NCI-H82 treated with DMSO at 0.1 percent for 48 hours (cell line): Measurements from ENCODE around the gene NCKAP5.
"Not testable (repeated sequence)": the region's sequence is repeated elsewhere in the genome, so short reads cannot be mapped to it uniquely, and the experiment has no call there.

ENCODE experiments used
- DNase-seq: peaks from one replicate; lab custom pipeline; 2025; ENCODE audit not compliant: unreplicated experiment; lab: John Stamatoyannopoulos, UW

Gene NCKAP5

GRCh38 chr2:133470446-133470845, 97.8 kb downstream of the NCKAP5 start:
- not testable (repeated sequence) for DNase-seq

- DNase-seq: no peak
These were observed 105.5 kb downstream of the NCKAP5 start for GRCh38 chr2:133462811-133463210.

- no peak for DNase-seq
These were observed 106.8 kb downstream of the NCKAP5 start for GRCh38 chr2:133461484-133461883.

- no peak for DNase-seq
These were observed 108.7 kb downstream of the NCKAP5 start for GRCh38 chr2:133459590-133459989.

GRCh38 chr2:133458280-133458679, 110.0 kb downstream of the NCKAP5 start:
- DNase-seq: no peak

GRCh38 chr2:133457861-133458260, 110.4 kb downstream of the NCKAP5 start:
- DNase-seq: no peak

GRCh38 chr2:133456971-133457370, 111.3 kb downstream of the NCKAP5 start:
- DNase-seq: peak; percentile 86

- DNase-seq: no peak
These were observed 112.1 kb downstream of the NCKAP5 start for GRCh38 chr2:133456156-133456555.

- DNase-seq: no peak
These were observed 115.2 kb downstream of the NCKAP5 start for GRCh38 chr2:133453032-133453431.

GRCh38 chr2:133452583-133452982, 115.7 kb downstream of the NCKAP5 start:
- DNase-seq: peak; percentile 92

GRCh38 chr2:133452146-133452545, 116.1 kb downstream of the NCKAP5 start:
- DNase-seq: peak; percentile 92

GRCh38 chr2:133448195-133448594, 120.1 kb downstream of the NCKAP5 start:
- no peak for DNase-seq

- DNase-seq: no peak
These were observed 121.0 kb downstream of the NCKAP5 start for GRCh38 chr2:133447303-133447702.

GRCh38 chr2:133444465-133444864, 123.8 kb downstream of the NCKAP5 start:
- DNase-seq: no peak

GRCh38 chr2:133442393-133442792, 125.9 kb downstream of the NCKAP5 start:
- DNase-seq: no peak

GRCh38 chr2:133439565-133439920, 128.7 kb downstream of the NCKAP5 start:
- DNase-seq: no peak

- DNase-seq: no peak
These were observed 129.3 kb downstream of the NCKAP5 start for GRCh38 chr2:133438848-133439564.

GRCh38 chr2:133438026-133438425, 130.2 kb downstream of the NCKAP5 start:
- no peak for DNase-seq

GRCh38 chr2:133437492-133437891, 130.8 kb downstream of the NCKAP5 start:
- DNase-seq: no peak

GRCh38 chr2:133434959-133435668, 133.1 kb downstream of the NCKAP5 start:
- peak; percentile 100 for DNase-seq

- peak; percentile 75 for DNase-seq
These were observed 134.5 kb downstream of the NCKAP5 start for GRCh38 chr2:133433455-133434451.
